Mesothelial cell of epicardium (in vitro differentiated cells): ENCODE results near the gene RNU6-9. TPM values are rescaled to one million over a fixed set of nuclear protein-coding genes. Genes with fewer than 3 reads are reported as not detected.
"Not testable (repeated sequence)": the region's sequence is repeated elsewhere in the genome, so short reads cannot be mapped to it uniquely, and the experiment has no call there.

ENCODE experiments used
- DNase-seq, 2 experiments: peaks; one replicate each; pipeline ENCODE4 v3.0.0; 2021; ENCODE audit warnings: low spot score in 2 of 2; ENCODE audit not compliant: unreplicated experiment in 2 of 2
- H3K27ac Mint-ChIP-seq: 2 replicates; pipeline ENCODE4 v1.8.0; 2021; ENCODE audit warnings: mixed read lengths
- H3K27me3 Mint-ChIP-seq: 2 replicates; pipeline ENCODE4 v1.8.0; 2021; ENCODE audit warnings: low read depth, mixed read lengths
- H3K36me3 Mint-ChIP-seq: 2 replicates; pipeline ENCODE4 v1.8.0; 2021; ENCODE audit warnings: mixed read lengths
- H3K4me1 Mint-ChIP-seq: 2 replicates; pipeline ENCODE4 v1.8.0; 2021; ENCODE audit warnings: mixed read lengths
- H3K4me3 Mint-ChIP-seq: 2 replicates; pipeline ENCODE4 v1.8.0; 2021; ENCODE audit warnings: mild to moderate bottlenecking, moderate library complexity, mixed read lengths
- H3K9me3 Mint-ChIP-seq: 2 replicates; pipeline ENCODE4 v1.8.0; 2021; ENCODE audit warnings: mixed read lengths
- total RNA-seq: library from RNA; stranded (reverse); gene quantifications from 3 replicates; pipeline ENCODE4 v1.2.1, GENCODE V29; 2021
- TF ChIP-seq, protein P1 (sequence below): fragments of 200-600 bp; sonication (generic); IDR thresholded peaks from one replicate; pipeline ENCODE4 v1.5.0; 2021; ENCODE audit warnings: antibody characterized with exemption; ENCODE audit not compliant: unreplicated experiment

RNU6-9 gene
- total RNA-seq, 1 donor from 2014 or later: not detected

DNA sequence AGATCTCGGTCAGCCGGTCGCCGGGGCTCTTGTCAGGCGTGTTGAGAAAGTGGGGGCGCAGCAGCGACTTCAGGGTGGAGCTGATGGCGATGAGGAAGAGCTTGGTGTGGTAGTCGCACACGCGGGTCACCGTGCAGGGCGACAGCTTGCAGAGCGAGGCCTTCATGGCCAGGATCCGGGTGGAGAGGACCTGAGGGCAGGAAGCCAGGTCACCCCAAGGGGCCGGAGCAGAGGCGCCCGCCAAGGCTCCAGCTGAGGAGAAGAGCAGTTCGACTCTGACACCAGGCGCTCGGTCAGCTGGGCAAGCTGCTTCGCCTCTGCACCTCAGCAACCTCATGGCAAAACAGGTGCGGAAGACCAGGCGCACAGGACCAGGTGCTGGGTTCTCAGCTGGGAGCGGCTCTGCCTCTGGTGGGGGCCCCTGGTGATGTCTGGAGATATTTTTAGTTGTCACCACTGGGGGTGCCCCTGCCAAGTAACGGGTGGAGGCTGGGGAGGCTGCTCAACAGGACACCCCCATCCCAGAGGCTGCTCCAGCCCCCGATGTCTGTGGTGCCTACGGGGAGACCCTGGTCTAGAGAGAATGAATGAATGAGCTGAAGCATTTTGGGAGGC lies 17.9 kb upstream of the RNU6-9 start:
- TF ChIP-seq, protein P1, sequence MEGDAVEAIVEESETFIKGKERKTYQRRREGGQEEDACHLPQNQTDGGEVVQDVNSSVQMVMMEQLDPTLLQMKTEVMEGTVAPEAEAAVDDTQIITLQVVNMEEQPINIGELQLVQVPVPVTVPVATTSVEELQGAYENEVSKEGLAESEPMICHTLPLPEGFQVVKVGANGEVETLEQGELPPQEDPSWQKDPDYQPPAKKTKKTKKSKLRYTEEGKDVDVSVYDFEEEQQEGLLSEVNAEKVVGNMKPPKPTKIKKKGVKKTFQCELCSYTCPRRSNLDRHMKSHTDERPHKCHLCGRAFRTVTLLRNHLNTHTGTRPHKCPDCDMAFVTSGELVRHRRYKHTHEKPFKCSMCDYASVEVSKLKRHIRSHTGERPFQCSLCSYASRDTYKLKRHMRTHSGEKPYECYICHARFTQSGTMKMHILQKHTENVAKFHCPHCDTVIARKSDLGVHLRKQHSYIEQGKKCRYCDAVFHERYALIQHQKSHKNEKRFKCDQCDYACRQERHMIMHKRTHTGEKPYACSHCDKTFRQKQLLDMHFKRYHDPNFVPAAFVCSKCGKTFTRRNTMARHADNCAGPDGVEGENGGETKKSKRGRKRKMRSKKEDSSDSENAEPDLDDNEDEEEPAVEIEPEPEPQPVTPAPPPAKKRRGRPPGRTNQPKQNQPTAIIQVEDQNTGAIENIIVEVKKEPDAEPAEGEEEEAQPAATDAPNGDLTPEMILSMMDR: no peak
- no peak for DNase-seq
- Mint-ChIP-seq H3K4me1 (peaks cover 2% of the 10 kb centered on the region), H3K36me3 (peaks cover 10% of the 10 kb centered on the region), H3K4me3 (no peak overlapping the region), H3K27me3 (peaks cover 2% of the 10 kb centered on the region), H3K9me3 (no peaks in the 10 kb centered on the region), H3K27ac (no peak overlapping the region)

DNA sequence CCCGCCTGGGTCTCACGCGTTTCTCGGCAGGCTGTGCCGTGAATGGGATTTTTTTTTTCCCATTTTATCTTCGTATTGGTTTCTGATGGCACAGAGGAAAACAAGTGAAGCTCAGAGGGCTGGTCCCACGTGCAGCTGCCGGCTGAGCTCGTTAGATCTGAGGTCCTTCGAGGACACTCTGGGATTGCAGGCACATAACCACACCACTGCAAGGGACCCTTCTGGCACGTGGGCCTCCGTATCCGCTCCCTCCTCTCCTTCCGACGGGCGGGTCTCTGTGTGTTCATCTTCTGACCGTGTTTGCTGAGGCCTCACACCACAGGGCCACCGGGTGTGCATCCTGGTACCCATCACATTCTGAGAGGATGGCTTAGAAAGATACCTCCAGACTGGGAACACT lies 17.2 kb upstream of the RNU6-9 start:
- DNase-seq: no peak
- Mint-ChIP-seq H3K4me3 (no peak overlapping the region), H3K4me1 (peaks cover 2% of the 10 kb centered on the region), H3K27ac (no peak overlapping the region), H3K9me3 (no peaks in the 10 kb centered on the region), H3K27me3 (peaks cover 2% of the 10 kb centered on the region), H3K36me3 (peaks cover 12% of the 10 kb centered on the region)
- TF ChIP-seq, protein P1: no peak

DNA sequence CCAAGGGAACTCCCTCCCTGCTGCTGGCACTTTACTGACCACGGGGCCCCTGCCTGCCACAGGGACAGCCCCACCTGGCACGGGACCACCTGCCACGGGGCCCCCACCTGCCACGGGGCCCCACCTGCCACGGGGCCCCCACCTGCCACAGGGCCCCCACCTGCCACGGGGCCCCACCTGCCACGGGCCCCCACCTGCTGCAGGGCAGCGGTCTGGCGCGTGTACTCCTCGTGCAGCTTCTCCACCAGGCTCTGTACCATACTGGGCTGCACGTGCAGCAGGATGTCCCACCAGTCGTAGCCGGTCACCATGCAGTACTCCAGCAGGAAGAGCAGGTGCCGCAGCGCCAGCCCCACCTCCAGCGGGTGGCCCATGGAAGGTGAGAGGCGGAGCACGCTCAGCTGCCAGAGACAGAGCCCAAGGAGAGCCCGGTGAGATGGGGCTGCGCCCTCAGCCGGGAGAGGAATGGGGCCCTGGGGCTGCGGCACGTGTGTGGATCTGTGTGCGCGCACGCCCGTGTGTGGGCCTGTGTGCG lies 16.4 kb upstream of the RNU6-9 start:
- H3K4me1 Mint-ChIP-seq: no peaks in the 10 kb centered on the region
- H3K36me3 Mint-ChIP-seq: peaks cover 18% of the 10 kb centered on the region
- no peak overlapping the region for H3K27ac Mint-ChIP-seq
- no peak overlapping the region for H3K4me3 Mint-ChIP-seq
- no peaks in the 10 kb centered on the region for H3K27me3 Mint-ChIP-seq
- TF ChIP-seq, protein P1: no peak
- H3K9me3 Mint-ChIP-seq: no peaks in the 10 kb centered on the region
- no peak for DNase-seq

DNA sequence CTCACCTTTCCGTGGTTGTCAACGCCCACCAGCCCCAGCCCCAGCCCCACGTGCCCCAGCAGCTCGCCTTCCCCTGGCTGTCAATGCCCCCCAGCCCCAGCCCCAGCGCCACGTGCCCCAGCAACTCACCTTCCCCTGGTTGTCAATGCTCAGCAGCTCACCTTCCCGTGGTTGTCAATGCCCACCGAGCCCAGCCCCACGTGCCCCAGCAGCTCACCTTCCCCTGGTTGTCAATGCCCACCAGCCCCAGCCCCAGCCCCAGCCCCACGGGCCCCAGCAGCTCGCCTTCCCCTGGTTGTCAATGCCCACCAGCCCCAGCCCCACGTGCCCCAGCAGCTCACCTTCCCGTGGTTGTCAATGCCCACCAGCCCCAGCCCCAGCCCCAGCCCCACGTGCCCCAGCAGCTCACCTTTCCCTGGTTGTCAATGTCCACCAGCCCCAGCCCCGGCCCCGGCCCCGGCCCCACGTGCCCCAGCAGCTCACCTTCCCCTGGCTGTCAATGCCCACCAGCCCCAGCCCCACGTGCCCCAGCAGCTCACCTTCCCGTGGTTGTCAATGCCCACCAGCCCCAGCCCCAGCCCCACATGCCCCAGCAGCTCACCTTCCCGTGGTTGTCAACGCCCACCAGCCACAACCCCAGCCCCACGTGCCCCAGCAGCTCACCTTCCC lies 15.2 kb upstream of the RNU6-9 start:
- not testable (repeated sequence) for H3K4me1 Mint-ChIP-seq, H3K9me3 Mint-ChIP-seq, H3K4me3 Mint-ChIP-seq, DNase-seq, H3K27me3 Mint-ChIP-seq, H3K27ac Mint-ChIP-seq
- peaks cover 26% of the 10 kb centered on the region for H3K36me3 Mint-ChIP-seq

DNA sequence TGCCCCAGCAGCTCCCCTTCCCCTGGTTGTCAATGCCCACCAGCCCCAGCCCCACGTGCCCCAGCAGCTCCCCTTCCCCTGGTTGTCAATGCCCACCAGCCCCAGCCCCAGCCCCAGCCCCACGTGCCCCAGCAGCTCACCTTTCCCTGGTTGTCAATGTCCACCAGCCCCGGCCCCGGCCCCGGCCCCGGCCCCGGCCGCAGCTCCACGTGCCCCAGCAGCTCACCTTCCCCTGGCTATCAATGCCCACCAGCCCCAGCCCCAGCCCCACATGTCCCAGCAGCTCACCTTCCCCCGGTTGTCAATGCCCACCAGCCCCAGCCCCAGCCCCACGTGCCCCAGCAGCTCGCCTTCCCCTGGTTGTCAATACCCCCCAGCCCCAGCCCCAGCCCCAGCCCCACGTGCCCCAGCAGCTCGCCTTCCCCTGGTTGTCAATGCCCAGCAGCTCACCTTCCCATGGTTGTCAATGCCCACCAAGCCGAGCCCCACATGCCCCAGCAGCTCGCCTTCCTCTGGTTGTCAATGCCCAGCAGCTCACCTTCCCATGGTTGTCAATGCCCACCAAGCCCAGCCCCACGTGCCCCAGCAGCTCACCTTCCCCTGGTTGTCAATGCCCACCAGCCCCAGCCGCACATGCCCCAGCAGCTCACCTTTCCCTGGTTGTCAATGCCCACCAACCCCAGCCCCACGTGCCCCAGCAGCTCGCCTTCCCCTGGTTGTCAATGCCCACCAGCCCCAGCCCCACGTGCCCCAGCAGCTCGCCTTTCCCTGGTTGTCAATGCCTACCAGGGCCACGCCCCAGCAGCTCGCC lies 14.3 kb upstream of the RNU6-9 start:
- H3K36me3 Mint-ChIP-seq: peaks cover 26% of the 10 kb centered on the region
- DNase-seq, H3K27ac Mint-ChIP-seq, H3K4me3 Mint-ChIP-seq, H3K27me3 Mint-ChIP-seq, H3K9me3 Mint-ChIP-seq, H3K4me1 Mint-ChIP-seq: not testable (repeated sequence)

DNA sequence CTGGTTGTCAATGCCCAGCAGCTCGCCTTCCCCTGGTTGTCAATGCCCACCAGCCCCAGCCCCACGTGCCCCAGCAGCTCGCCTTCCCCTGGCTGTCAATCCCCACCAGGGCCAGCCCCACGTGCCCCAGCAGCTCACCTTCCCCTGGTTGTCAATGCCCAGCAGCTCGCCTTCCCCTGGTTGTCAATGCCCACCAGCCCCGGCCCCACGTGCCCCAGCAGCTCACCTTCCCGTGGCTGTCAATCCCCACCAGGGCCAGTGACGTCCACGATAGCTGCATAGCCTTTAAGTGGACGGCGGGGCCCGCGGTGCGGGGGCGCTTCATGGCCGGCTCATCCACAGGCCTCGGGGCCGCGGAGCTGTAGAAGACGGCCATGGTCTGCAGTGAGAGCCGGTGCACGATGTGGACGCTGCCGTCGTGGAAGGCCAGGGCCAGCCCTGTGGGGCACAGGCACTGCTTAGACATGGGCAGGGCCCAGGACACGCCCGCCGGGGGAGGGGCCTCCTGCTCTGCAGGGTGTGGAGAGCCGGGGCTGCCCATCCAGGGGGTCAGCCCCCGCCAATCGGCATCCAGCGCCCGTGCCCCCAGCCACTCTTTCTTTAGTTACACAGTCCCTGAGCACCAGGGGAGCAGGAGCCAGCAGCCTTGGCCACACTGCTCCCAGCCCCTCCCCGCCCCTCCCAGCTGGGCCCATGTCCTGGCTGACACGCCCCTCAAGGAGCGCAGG lies 13.4 kb upstream of the RNU6-9 start:
- TF ChIP-seq, protein P1: no peak
- Mint-ChIP-seq H3K27me3 (no peaks in the 10 kb centered on the region), H3K4me3 (no peak overlapping the region), H3K4me1 (no peaks in the 10 kb centered on the region), H3K36me3 (peaks cover 26% of the 10 kb centered on the region), H3K27ac (no peak overlapping the region), H3K9me3 (no peaks in the 10 kb centered on the region)
- no peak for DNase-seq
